HUES6 (cell line): ENCODE results near the gene KCNE3.

Source experiments
- H3K27ac ChIP-seq: 2 replicates; pipeline ENCODE4 v1.7.0; 2013; ENCODE audit warnings: low read depth, mild to moderate bottlenecking, low read length, inconsistent platforms
- H3K27me3 ChIP-seq: 2 replicates; pipeline ENCODE4 v1.6.1; 2013; ENCODE audit warnings: low read length; ENCODE audit not compliant: control insufficient read depth, insufficient read depth
- H3K36me3 ChIP-seq: 2 replicates; pipeline ENCODE4 v1.6.1; 2013; ENCODE audit warnings: low read length; ENCODE audit not compliant: control insufficient read depth, insufficient read depth
- H3K4me1 ChIP-seq: 2 replicates; pipeline ENCODE4 v1.6.1; 2013; ENCODE audit warnings: low read length; ENCODE audit not compliant: control insufficient read depth, insufficient read depth
- H3K4me3 ChIP-seq: 2 replicates; pipeline ENCODE4 v1.5.1; 2013; ENCODE audit warnings: low read depth, low read length
- H3K9ac ChIP-seq: one replicate; pipeline ENCODE4 v1.6.1; 2013; ENCODE audit warnings: mild to moderate bottlenecking, low read length
- H3K9me3 ChIP-seq: 2 replicates; pipeline ENCODE4 v1.6.1; 2013; ENCODE audit warnings: low read depth, low read length; ENCODE audit not compliant: control insufficient read depth, insufficient read depth

The KCNE3 gene

GRCh38 chr11:74470526-74470925 lies 3.2 kb upstream of the KCNE3 start:
- no peak overlapping the region for H3K9ac ChIP-seq
- no peak overlapping the region for H3K27ac ChIP-seq
- H3K36me3 ChIP-seq, result no peaks in the 10 kb centered on the region
- H3K4me1 ChIP-seq, result peaks cover 25% of the 10 kb centered on the region
- H3K9me3 ChIP-seq, result no peaks in the 10 kb centered on the region
- H3K4me3 ChIP-seq, result no peak overlapping the region
- H3K27me3 ChIP-seq, result peaks cover 7% of the 10 kb centered on the region; the same call in 1 of the 2 replicates

GRCh38 chr11:74468936-74469335 lies 1.6 kb upstream of the KCNE3 start:
- peaks cover 28% of the 10 kb centered on the region for H3K4me1 ChIP-seq

GRCh38 chr11:74468521-74468920 lies 1.2 kb upstream of the KCNE3 start:
- Histone ChIP-seq H3K4me1 (peaks cover 28% of the 10 kb centered on the region), H3K27me3 (peaks cover 7% of the 10 kb centered on the region; the same call in 1 of the 2 replicates), H3K9ac (no peak overlapping the region), H3K4me3 (no peak overlapping the region), H3K36me3 (peaks cover 7% of the 10 kb centered on the region; the same call in 1 of the 2 replicates), H3K9me3 (no peaks in the 10 kb centered on the region), H3K27ac (no peak overlapping the region)

More at GRCh38 chr11:74468936-74469335, 1.6 kb upstream of the KCNE3 start:
- H3K9ac ChIP-seq, result no peak overlapping the region
- peaks cover 3% of the 10 kb centered on the region; the same call in 1 of the 2 replicates for H3K36me3 ChIP-seq
- no peaks in the 10 kb centered on the region for H3K9me3 ChIP-seq
- H3K4me3 ChIP-seq, result no peak overlapping the region
- H3K27me3 ChIP-seq, result peaks cover 7% of the 10 kb centered on the region; the same call in 1 of the 2 replicates
- H3K27ac ChIP-seq, result no peak overlapping the region

- H3K36me3 ChIP-seq, result peaks cover 8% of the 10 kb centered on the region; the same call in 1 of the 2 replicates
- H3K27ac ChIP-seq, result no peak overlapping the region; the same call in 1 of the 2 replicates
- no peaks in the 10 kb centered on the region for H3K9me3 ChIP-seq
- H3K4me1 ChIP-seq, result peaks cover 28% of the 10 kb centered on the region
- H3K9ac ChIP-seq, result peak overlapping the region; percentile 31
- peaks cover 7% of the 10 kb centered on the region; the same call in 1 of the 2 replicates for H3K27me3 ChIP-seq
- H3K4me3 ChIP-seq, result peak overlapping the region; percentile 71
These were observed 709 bp upstream of the KCNE3 start for GRCh38 chr11:74468058-74468457.

- H3K4me1 ChIP-seq, result peaks cover 50% of the 10 kb centered on the region
- H3K9me3 ChIP-seq, result no peaks in the 10 kb centered on the region
- H3K27me3 ChIP-seq, result peaks cover 7% of the 10 kb centered on the region; the same call in 1 of the 2 replicates
- no peak overlapping the region for H3K9ac ChIP-seq
- H3K27ac ChIP-seq, result no peak overlapping the region
- peaks cover 19% of the 10 kb centered on the region; the same call in 1 of the 2 replicates for H3K36me3 ChIP-seq
- H3K4me3 ChIP-seq, result no peak overlapping the region; the same call in 1 of the 2 replicates
These were observed 2.0 kb downstream of the KCNE3 start for GRCh38 chr11:74465291-74465708.

- Histone ChIP-seq H3K9ac (no peak overlapping the region), H3K36me3 (peaks cover 23% of the 10 kb centered on the region; the same call in 1 of the 2 replicates), H3K27me3 (peaks cover 7% of the 10 kb centered on the region; the same call in 1 of the 2 replicates), H3K4me1 (peaks cover 50% of the 10 kb centered on the region), H3K27ac (no peak overlapping the region), H3K4me3 (no peak overlapping the region), H3K9me3 (no peaks in the 10 kb centered on the region)
These were observed 2.6 kb downstream of the KCNE3 start for GRCh38 chr11:74464746-74465145.

- H3K4me3 ChIP-seq, result no peak overlapping the region
- H3K9me3 ChIP-seq, result no peaks in the 10 kb centered on the region
- H3K27me3 ChIP-seq, result peaks cover 7% of the 10 kb centered on the region; the same call in 1 of the 2 replicates
- peaks cover 23% of the 10 kb centered on the region; the same call in 1 of the 2 replicates for H3K36me3 ChIP-seq
- peaks cover 47% of the 10 kb centered on the region for H3K4me1 ChIP-seq
- H3K9ac ChIP-seq, result no peak overlapping the region
- no peak overlapping the region for H3K27ac ChIP-seq
These were observed 4.1 kb downstream of the KCNE3 start for GRCh38 chr11:74463216-74463615.

GRCh38 chr11:74462631-74463030 lies 4.7 kb downstream of the KCNE3 start:
- H3K9ac ChIP-seq, result no peak overlapping the region
- peaks cover 7% of the 10 kb centered on the region; the same call in 1 of the 2 replicates for H3K27me3 ChIP-seq
- peaks cover 41% of the 10 kb centered on the region for H3K4me1 ChIP-seq
- no peak overlapping the region for H3K27ac ChIP-seq
- no peaks in the 10 kb centered on the region for H3K9me3 ChIP-seq
- H3K36me3 ChIP-seq, result peaks cover 26% of the 10 kb centered on the region; the same call in 1 of the 2 replicates
- no peak overlapping the region for H3K4me3 ChIP-seq

GRCh38 chr11:74462009-74462408 lies 5.3 kb downstream of the KCNE3 start:
- no peak overlapping the region for H3K9ac ChIP-seq
- H3K27ac ChIP-seq, result no peak overlapping the region
- peaks cover 40% of the 10 kb centered on the region for H3K4me1 ChIP-seq
- H3K4me3 ChIP-seq, result no peak overlapping the region; the same call in 1 of the 2 replicates
- peaks cover 31% of the 10 kb centered on the region; the same call in 1 of the 2 replicates for H3K36me3 ChIP-seq
- peaks cover 4% of the 10 kb centered on the region; the same call in 1 of the 2 replicates for H3K27me3 ChIP-seq
- H3K9me3 ChIP-seq, result no peaks in the 10 kb centered on the region

GRCh38 chr11:74460481-74461154 lies 6.7 kb downstream of the KCNE3 start:
- Histone ChIP-seq H3K9me3 (no peaks in the 10 kb centered on the region), H3K4me1 (peaks cover 26% of the 10 kb centered on the region), H3K27me3 (no peaks in the 10 kb centered on the region), H3K4me3 (no peak overlapping the region), H3K9ac (no peak overlapping the region), H3K36me3 (peaks cover 39% of the 10 kb centered on the region; the same call in 1 of the 2 replicates), H3K27ac (no peak overlapping the region)

- H3K4me1 ChIP-seq, result peaks cover 22% of the 10 kb centered on the region
- no peaks in the 10 kb centered on the region for H3K27me3 ChIP-seq
- H3K9ac ChIP-seq, result no peak overlapping the region
- H3K9me3 ChIP-seq, result no peaks in the 10 kb centered on the region
- H3K4me3 ChIP-seq, result no peak overlapping the region
- no peak overlapping the region for H3K27ac ChIP-seq
- peaks cover 39% of the 10 kb centered on the region; the same call in 1 of the 2 replicates for H3K36me3 ChIP-seq
These were observed 7.3 kb downstream of the KCNE3 start for GRCh38 chr11:74460065-74460464.
